Measurements from ENCODE around the gene ENPP3.

ENPP3 gene

DNA sequence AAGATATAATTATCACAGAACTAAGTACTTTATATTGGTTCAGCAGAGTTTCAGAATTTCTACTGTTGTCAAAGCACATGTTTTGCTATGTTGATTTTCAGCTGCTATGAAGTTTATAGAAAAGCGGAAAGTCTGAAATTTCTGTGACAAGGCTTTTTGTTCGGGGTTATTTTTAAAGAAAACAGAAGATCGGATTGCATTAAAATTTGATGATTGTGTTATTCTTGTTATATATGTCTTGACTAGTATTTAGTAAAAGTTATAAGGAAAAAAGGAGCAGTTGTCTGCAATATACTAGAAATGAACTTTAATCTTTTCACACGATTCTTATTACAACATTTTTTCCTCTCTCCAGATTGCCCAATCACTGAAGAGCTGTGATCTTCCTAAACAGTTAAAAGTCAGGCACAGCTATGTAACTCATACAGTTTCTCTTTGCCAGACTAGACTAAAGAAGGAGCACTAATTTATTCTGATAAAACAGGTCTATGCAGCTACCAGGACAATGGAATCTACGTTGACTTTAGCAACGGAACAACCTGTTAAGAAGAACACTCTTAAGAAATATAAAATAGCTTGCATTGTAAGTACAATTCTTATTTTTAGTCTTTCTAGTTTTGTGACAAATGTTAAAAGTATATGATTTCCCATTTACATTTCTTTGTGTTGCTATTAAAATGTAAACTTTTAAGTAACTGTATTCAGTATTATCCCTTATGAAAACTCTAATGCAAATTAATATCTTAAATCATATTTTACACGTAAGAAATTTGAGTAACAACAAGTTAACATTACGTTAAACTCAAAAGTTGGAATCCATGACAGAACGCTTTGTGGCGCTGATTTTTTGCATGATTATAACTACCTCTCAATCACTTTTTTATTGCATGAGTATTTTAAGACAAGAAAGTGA lies at the start of gene ENPP3:
Gene ENPP3, plus strand, starts transcription at position 423 of the 913 bp plus-strand sequence. Its CDS starts 83 bp downstream, at position 506.
- no peak for TF ChIP-seq ZNF274 (IDR thresholded peaks at IDR 0.05; ENCODE audit: low read depth, low read length)

GRCh38 chr6:131587909-131588308 lies 49.2 kb upstream of the ENPP3 start:
- TF ChIP-seq ZNF274 (IDR thresholded peaks at IDR 0.05; ENCODE audit: low read depth, low read length): no peak
- no peak overlapping the region for H3K4me3 ChIP-seq (ENCODE audit: low read length)

More for the DNA sequence above, at the start of gene ENPP3:
- H3K4me3 ChIP-seq (ENCODE audit: low read length): no peak within 1 kb of the TSS

- no peak for TF ChIP-seq ZNF274 (IDR thresholded peaks at IDR 0.05; ENCODE audit: low read depth, low read length)
- no peak overlapping the region for H3K4me3 ChIP-seq (ENCODE audit: low read length)
Observed at GRCh38 chr6:131588643-131589042, 48.5 kb upstream of the ENPP3 start.

DNA sequence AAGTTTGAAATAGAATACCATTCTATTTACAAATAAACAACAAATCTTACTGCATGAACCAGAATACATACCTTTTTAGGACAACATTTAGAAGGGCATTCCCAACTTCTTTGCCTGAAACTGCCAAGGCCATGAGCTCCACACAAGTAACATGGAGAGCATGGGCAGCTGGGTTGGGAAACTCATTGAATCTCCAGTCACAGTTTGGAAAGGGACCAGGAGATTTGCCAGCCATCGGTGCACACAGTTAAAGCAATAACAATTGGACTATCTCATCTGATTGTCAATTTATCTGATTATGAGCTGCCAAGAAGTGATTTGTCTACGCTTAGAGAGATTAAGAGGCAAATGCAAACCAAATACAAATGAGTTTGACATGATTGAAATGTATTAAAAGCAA lies 44.2 kb upstream of the ENPP3 start:
- H3K4me3 ChIP-seq (ENCODE audit: low read length): no peak overlapping the region
- no peak for TF ChIP-seq ZNF274 (IDR thresholded peaks at IDR 0.05; ENCODE audit: low read depth, low read length)

DNA sequence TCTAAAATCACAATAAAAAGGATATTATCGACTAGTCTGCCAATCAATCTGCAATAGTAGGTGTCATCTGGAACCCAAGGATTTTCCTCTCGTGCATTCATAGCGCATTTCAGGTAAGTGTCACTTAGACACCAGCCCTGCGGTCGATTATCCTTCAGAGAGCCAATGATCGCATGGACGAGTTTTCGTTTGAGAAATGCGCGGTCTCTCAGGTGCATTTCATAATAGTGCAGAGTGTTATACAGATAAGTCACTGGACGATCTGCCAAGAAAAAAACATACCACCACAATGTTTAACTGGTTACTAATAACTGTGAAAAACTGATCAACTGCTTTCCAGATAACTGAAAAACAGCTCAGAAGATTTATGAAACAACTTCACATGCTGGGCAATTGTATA lies 43.0 kb upstream of the ENPP3 start:
- no peak overlapping the region for H3K4me3 ChIP-seq (ENCODE audit: low read length)

DNA sequence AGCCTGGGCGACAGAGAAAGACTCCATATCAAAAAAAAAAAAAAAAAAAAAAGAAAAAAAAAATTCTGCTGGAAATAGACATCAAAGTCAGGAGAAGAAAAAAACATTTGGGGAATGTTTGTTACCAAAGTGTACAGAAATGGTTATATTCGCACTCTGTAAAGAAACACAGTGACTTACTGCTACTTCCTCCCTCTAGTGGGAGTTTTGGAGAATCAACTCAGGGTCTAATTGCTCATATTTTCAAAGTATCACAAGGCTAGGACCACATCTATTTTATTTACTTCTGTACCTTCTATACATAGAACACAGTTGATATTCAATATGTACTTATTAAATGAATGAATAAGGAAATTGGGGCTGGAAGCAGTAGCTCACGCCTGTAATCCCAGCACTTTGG lies 39.7 kb upstream of the ENPP3 start:
- no peak overlapping the region for H3K4me3 ChIP-seq (ENCODE audit: low read length)
- no peak for TF ChIP-seq ZNF274 (IDR thresholded peaks at IDR 0.05; ENCODE audit: low read depth, low read length)

More for the DNA sequence above, 43.0 kb upstream of the ENPP3 start:
- TF ChIP-seq ZNF274 (IDR thresholded peaks at IDR 0.05; ENCODE audit: low read depth, low read length): no peak

GRCh38 chr6:131600716-131601115 lies 36.4 kb upstream of the ENPP3 start:
- no peak overlapping the region for H3K4me3 ChIP-seq (ENCODE audit: low read length)
- TF ChIP-seq ZNF274 (IDR thresholded peaks at IDR 0.05; ENCODE audit: low read depth, low read length): no peak

DNA sequence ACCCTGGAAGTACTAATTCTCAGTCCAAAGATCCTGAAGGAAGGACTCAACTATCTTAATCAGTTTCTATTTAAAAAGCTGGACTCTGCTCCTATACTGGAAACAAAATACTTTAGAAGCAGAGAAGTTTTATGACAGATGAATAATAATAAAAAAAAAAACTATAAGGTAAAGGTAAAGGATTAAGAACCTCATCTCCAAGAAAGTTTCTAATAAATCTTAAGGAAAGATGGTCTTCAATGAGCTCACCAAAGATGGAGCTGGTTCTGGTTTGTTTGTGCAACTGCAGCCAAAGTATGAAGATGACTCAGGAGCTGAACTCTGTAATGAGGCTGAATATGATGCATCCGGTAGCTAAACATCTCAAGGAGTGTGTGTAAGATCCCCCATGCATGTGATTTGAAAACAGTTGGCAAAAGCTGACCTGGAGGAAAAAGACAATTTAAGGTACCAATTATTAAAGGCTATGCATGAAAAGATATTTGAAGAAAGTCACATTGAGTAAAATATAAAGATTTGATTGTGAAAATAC lies 34.3 kb upstream of the ENPP3 start:
- no peak for TF ChIP-seq ZNF274 (IDR thresholded peaks at IDR 0.05; ENCODE audit: low read depth, low read length)
- no peak overlapping the region for H3K4me3 ChIP-seq (ENCODE audit: low read length)

GRCh38 chr6:131613296-131613925 lies 23.7 kb upstream of the ENPP3 start:
- TF ChIP-seq ZNF274 (IDR thresholded peaks at IDR 0.05; ENCODE audit: low read depth, low read length): no peak
- no peak overlapping the region for H3K4me3 ChIP-seq (ENCODE audit: low read length)

- H3K4me3 ChIP-seq (ENCODE audit: low read length): no peak overlapping the region
- TF ChIP-seq ZNF274 (IDR thresholded peaks at IDR 0.05; ENCODE audit: low read depth, low read length): no peak
Observed at GRCh38 chr6:131615275-131615674, 21.8 kb upstream of the ENPP3 start.

GRCh38 chr6:131627724-131628682 lies 9.1 kb upstream of the ENPP3 start, which contains the start of gene MED23:
Gene MED23 (minus strand): TSS chr6:131628242. CDS start chr6:131628049, 193 bp downstream.
- TF ChIP-seq ZNF274 (IDR thresholded peaks at IDR 0.05; ENCODE audit: low read depth, low read length): no peak
- H3K4me3 ChIP-seq (ENCODE audit: low read length): peak within 1 kb of the TSS; percentile 81

DNA sequence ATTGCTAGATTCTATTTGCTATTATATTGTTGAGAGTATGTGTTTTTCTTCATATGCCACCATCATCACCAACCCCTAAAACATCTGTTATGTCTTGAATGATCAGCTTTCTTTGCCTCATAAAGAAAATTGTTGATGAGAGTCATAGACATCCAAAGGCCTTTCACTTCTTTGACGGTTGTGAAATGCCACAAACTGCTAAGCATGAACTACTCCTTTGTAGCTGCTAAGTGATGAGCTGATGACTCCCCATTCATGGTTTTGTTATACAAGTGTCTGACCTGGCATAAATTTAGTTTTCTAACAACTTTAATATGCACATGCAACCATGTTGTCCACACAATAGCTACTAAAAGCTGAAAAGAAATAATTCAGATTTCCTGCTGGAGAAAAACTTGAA lies 8.4 kb upstream of the ENPP3 start:
- no peak for TF ChIP-seq ZNF274 (IDR thresholded peaks at IDR 0.05; ENCODE audit: low read depth, low read length)
- H3K4me3 ChIP-seq (ENCODE audit: low read length): no peak overlapping the region

- H3K4me3 ChIP-seq (ENCODE audit: low read length): no peak overlapping the region
- no peak for TF ChIP-seq ZNF274 (IDR thresholded peaks at IDR 0.05; ENCODE audit: low read depth, low read length)
Observed at GRCh38 chr6:131629651-131630050, 7.5 kb upstream of the ENPP3 start.

All from GM08714 (cell line).